Stimulated activated CD8-positive, alpha-beta memory T cell treated with anti-CD3 and anti-CD28 coated beads, Interleukin-2, amount 100 ng/mL, for 1 hour (primary cell): ENCODE results near the gene CHORDC1.
"Not testable (repeated sequence)": the region's sequence is repeated elsewhere in the genome, so short reads cannot be mapped to it uniquely, and the experiment has no call there.

ENCODE experiments used
- DNase-seq, 2 donors: peaks; one replicate each; pipeline ENCODE4 v3.0.0-alpha.2; 2020; ENCODE audit warnings: low read depth in 2 of 2

CHORDC1 gene

GRCh38 chr11:90222459-90223247 is at the start of gene CHORDC1:
Gene CHORDC1, minus strand, starts transcription at chr11:90223049. Its CDS starts 95 bp downstream, at chr11:90222954.
- peak; percentile 88 to 91 for DNase-seq

GRCh38 chr11:90257158-90257525 is 34.3 kb upstream of the CHORDC1 start:
- DNase-seq, result no peak

GRCh38 chr11:90256404-90257157 is 33.7 kb upstream of the CHORDC1 start:
- DNase-seq, result no peak

DNA sequence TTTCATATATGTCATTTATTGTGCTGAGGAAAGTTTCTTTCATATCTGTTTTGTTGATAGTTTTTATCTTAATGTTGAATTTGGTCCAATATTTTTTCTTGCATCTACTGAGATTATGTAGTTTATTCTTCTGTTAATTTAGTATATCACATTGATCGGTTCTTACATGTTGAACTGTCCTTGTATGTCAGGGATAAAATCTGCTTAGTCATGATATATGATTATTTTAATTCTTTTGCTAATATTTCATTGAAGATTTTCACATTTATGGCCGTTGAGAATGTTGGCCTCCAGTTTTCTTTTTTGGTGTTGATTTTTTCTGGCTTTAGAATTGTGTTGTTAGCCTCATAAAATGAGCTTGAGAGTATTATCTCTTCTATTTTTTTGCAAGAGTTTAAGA is 31.2 kb upstream of the CHORDC1 start:
- DNase-seq, result no peak

DNA sequence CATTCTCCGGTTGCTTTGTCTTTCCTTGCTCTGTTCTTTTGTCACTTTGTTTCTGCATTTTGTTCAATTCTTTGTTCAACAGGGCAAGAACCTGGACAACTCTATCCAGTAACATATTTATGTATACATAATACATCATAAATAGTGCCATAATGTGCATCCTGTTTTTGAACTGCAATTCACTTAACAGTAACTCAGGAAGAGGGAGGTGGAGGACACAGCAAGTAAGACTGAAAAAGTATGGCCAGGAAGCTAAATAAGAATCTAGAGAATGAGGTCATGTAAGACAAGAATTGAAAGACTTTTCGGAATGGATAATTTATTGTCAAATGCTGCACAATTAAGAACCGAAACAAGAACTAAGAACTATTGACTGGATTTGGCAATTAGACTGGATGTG is 29.2 kb upstream of the CHORDC1 start:
- DNase-seq, result no peak

GRCh38 chr11:90251599-90251998 is 28.8 kb upstream of the CHORDC1 start:
- no peak for DNase-seq

- DNase-seq, result no peak
Measured at GRCh38 chr11:90250970-90251369, 28.1 kb upstream of the CHORDC1 start.

GRCh38 chr11:90246468-90246867 is 23.6 kb upstream of the CHORDC1 start:
- no peak for DNase-seq

DNA sequence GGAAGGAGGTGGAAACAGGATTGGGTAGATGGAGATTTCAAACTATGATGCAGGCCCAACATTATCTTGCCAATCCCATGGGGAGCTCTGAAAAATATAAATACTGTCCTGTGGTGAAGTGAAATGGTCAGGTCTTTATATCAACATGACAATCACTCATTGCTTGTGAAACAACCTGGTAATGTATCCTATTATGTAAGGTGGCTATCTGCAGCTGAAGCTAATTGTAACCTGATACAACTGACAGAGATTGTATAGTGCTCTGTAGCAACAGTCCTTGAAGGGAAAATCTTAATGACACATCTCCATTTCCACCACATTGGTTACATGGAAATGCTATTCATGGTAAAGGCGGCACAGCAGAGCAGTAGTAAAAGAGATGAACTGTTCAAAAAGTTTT is 20.7 kb upstream of the CHORDC1 start:
- DNase-seq, result no peak

DNA sequence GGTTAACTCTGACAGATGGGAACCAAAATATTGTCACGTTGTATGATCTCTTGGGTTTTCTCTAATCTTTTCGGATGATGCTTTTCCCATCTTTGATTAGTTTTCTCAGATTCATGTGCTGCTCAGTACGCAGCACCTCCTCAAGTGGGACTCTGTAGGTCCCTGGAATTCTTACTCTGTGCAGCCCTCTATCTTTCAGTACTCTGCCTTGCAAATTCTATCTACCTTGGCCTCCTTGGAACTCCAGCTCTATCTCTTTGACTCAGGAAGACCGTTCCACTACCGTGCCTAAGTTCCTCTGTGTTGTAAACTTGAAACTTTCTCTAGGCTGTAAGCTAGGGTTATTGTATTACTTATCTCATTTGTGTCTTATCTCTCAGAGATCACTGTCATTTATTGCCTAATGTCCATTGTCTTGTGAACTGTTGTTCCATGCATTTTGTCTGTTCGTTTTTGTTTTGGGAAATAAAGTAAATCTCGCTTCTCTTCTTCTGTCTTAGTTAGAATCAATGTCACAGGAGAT is 20.1 kb upstream of the CHORDC1 start:
- DNase-seq, result no peak

DNA sequence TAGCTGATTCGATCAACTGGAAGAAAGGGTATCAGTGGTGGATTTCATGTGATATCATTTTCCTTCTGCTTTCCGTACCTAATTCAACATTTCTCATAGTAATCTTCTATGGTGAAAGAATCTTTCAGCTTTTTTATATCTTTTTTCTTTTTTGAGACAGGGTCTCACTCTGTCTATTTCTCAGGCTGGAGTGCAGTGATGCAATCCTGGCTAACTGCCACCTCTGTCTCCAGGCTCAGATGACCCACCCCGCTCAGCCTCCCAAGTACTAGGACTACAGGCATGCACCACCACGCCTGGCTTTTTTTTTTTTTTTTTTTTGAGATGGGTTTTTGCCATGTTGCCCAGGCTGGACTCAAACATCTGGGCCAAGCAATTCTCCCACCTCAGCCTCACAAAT is 18.6 kb upstream of the CHORDC1 start:
- DNase-seq, result no peak

GRCh38 chr11:90239967-90240636 is 17.3 kb upstream of the CHORDC1 start:
- DNase-seq, result not testable (repeated sequence)

DNA sequence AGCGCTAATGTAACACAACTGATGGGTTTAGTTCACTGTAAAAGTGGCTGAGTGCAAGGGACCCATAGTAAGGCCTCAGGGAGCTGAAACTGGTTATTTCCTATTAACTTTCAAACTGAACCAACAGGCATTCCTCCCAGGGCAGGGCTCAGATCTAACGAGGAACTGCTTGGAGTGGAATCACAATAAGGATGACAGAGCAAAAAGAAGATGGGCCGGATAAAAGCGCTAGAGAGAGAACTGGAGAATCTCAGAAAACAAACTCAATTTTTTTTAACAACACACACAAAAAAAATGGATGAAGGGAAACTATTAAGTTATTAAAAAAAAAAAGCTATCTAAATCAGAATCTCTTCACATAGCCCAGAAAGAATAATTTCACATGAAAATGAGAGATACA is 14.2 kb upstream of the CHORDC1 start:
- no peak for DNase-seq

DNA sequence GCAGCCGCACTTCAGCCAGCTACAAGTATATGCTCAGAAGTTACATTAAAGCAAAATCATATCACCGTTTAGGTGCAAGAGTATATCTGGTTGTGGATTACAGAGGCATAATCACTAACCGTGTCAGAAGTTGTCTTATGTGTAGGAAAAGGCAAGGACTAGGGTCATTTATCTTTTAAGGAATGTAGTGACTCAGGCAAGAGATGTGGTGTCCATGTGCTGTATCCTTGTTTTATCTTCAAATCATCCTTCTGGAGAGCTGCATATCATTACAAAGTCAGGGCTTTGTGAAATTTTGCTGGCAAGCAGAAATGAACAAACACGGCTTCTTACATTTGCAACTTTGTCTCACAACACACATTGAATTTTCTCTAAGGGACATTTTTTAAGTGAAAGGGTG is 12.7 kb upstream of the CHORDC1 start:
- no peak for DNase-seq

DNA sequence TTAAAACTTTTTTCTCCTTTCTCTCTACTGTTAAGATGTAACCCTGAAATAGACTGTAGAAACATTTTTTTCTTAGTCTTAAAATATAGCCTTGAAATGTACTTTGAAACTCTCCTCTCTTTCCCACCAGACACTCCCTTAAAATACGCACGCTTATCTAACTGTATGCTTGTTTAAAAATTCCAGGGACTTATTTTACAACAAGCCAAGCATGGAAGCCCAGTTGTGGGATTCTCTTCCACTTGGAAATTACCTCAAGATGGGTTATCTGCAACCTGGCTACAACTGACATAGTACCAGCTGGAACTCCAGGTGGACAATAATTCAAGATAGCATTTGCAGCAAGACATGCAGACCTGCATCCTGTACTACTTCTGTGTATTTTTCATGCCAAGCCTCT is 12.1 kb upstream of the CHORDC1 start:
- no peak for DNase-seq

- DNase-seq, result no peak
Measured at GRCh38 chr11:90229791-90230190, 6.9 kb upstream of the CHORDC1 start.

GRCh38 chr11:90228056-90228455 is 5.2 kb upstream of the CHORDC1 start:
- DNase-seq, result no peak

- no peak for DNase-seq
Measured at GRCh38 chr11:90223248-90223585, 368 bp upstream of the CHORDC1 start.

DNA sequence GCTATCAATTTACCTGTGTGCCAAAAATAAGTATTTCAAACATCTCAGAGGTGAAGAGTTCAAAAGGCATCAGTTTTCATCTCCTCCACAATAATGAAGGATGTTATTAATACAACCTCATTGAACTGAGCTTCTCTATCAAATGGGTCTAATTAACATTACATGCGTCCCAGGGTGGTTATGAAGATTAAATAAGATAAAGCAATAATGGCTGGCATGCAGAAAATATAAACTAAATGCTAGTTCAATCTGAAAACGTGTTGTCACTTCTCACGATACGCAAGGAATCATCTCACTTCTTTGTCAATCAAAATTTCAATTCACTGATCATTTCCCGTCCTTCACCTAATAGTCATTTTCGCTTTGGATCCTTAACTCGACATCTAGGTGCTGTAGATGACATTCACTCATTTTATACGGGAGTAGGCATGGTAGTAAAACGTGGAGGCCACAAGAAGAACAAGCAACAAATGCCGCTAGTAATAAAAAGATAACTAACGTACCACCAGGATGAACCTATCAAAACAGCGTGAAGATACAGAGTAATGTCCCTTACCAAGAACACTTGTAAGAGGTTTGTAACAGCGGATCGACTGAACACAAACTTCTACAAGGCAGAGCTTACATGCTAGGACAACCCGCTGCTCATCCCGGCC is 918 bp downstream of the CHORDC1 start:
- DNase-seq, result no peak

DNA sequence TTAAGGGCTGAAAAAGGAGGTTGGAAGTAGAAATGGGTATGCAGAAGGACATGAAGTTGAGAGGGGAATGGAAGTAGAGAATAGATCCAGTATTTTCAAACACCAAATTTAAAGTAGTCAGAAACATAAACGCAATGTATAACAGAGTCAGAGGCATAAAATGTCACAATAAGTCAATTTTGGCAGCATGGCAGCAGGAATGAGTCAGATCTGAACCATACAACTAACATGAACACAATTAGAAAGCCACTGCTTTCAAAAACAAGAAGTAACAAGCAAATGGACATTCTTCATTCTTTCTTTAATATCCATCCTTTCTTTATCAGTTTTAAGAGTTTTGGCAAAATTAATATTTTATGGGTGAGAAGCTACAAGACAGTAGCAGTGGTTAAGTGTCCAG is 2.5 kb downstream of the CHORDC1 start:
- DNase-seq, result no peak

DNA sequence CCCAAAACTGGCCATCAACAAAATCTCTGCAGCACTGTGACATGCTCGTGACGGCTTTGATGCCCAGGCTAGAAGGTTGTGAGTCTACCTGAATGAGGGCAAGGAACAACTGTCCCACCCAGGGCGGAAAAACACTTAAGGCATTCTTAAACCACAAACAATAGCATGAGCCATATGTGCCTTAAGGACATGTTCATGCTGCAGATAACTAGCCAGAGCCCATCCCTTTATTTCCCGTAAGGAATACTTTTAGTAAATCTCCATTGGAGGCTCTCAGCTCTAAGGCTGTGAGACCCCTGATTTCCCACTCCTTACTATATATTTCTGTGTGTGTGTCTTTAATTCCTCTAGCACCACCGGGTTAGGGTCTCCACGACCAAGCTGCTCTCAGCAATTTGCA is 3.4 kb downstream of the CHORDC1 start:
- DNase-seq, result no peak

- no peak for DNase-seq
Measured at GRCh38 chr11:90218606-90219005, 4.2 kb downstream of the CHORDC1 start.
